H1 (cell line): ENCODE results near the gene USP53. TPM values are rescaled to one million over a fixed set of nuclear protein-coding genes. Genes with fewer than 3 reads are reported as not detected.

ENCODE experiments used
- CTCF ChIA-PET: fragments of 300-600 bp; sonication (Branson Sonifier 250); formaldehyde crosslinking; loops from one replicate; lab custom pipeline; 2021; ENCODE audit not compliant: partially characterized antibody; lab: Charles Lee
- POLR2A ChIA-PET: fragments of 300-600 bp; sonication (Branson Sonifier 250); formaldehyde crosslinking; loops from one replicate; lab custom pipeline; 2021; ENCODE audit warnings: inconsistent platforms; ENCODE audit not compliant: partially characterized antibody; lab: Charles Lee
- DNase-seq, 2 experiments: peaks; one replicate each; pipeline versions ENCODE4 v3.0.0 to v3.0.0-alpha.2; 2010 to 2022; ENCODE audit warnings: low spot score in 2 of 2, low read depth in 1 of 2, mixed read lengths in 1 of 2
- FAIRE-seq: peaks from 2 replicates; lab custom pipeline; 2011; peaks lifted over from hg19 to GRCh38; lab: Jason Lieb, UNC
- H2AFZ ChIP-seq: 2 replicates; pipeline ENCODE4 v1.8.1; 2012; ENCODE audit warnings: low read length, inconsistent platforms
- H2AK5ac ChIP-seq: 2 replicates; pipeline ENCODE4 v1.6.1; 2013; ENCODE audit warnings: low read depth, low read length
- H2BK120ac ChIP-seq: replicated peaks from 2 replicates; pipeline ENCODE3; 2013; ENCODE audit warnings: low read depth, low read length, inconsistent platforms
- H2BK12ac ChIP-seq: 2 replicates; pipeline ENCODE4 v1.6.1; 2013; ENCODE audit warnings: low read depth, low read length
- H2BK15ac ChIP-seq: 2 replicates; pipeline ENCODE4 v1.6.1; 2013; ENCODE audit warnings: low read length
- H2BK20ac ChIP-seq: 2 replicates; pipeline ENCODE4 v1.6.1; 2013; ENCODE audit warnings: low read length
- H2BK5ac ChIP-seq: 2 replicates; pipeline ENCODE4 v1.6.1; 2013; ENCODE audit warnings: low read depth, low read length
- H3K14ac ChIP-seq: 2 replicates; pipeline ENCODE4 v1.6.1; 2013; ENCODE audit warnings: inconsistent platforms; ENCODE audit not compliant: insufficient read length
- H3K18ac ChIP-seq: 2 replicates; pipeline ENCODE4 v1.6.1; 2013; ENCODE audit warnings: low read length; ENCODE audit errors: extremely low read depth
- H3K23ac ChIP-seq: 2 replicates; pipeline ENCODE4 v1.6.1; 2013; ENCODE audit warnings: inconsistent platforms; ENCODE audit not compliant: insufficient read length
- H3K23me2 ChIP-seq: 2 replicates; pipeline ENCODE4 v1.6.1; 2013; ENCODE audit warnings: low read depth, low read length
- H3K27ac ChIP-seq: 2 replicates; pipeline ENCODE4 v1.6.1; 2011; ENCODE audit warnings: low read depth, low read length, inconsistent platforms
- H3K27me3 ChIP-seq, 4 experiments: replicated peaks in 1 of 4; 1 replicate in 1 of 4; 2 replicates in 3 of 4; pipeline versions ENCODE4 v1.6.1 to v1.8.1; 2011 to 2013; ENCODE audit warnings: low read length in 3 of 4, mild to moderate bottlenecking in 3 of 4, inconsistent platforms in 2 of 4, mixed read lengths in 2 of 4, moderate library complexity in 1 of 4; ENCODE audit not compliant: control insufficient read depth in 3 of 4, insufficient read depth in 3 of 4; ENCODE audit errors: extremely low read depth in 1 of 4
- H3K36me3 ChIP-seq, 4 experiments: 2 replicates each; pipeline versions ENCODE4 v1.6.1 to v1.8.1; 2011 to 2013; ENCODE audit warnings: mild to moderate bottlenecking in 4 of 4, low read length in 3 of 4, moderate library complexity in 2 of 4, control low read depth in 1 of 4, inconsistent platforms in 1 of 4; ENCODE audit not compliant: insufficient read depth in 4 of 4, control insufficient read depth in 2 of 4
- H3K4ac ChIP-seq: replicated peaks from 2 replicates; pipeline ENCODE3; 2013; ENCODE audit warnings: low read length, low read depth, mixed read lengths, inconsistent platforms; ENCODE audit not compliant: insufficient read length
- H3K4me1 ChIP-seq, 4 experiments: replicated peaks in 1 of 4; 1 replicate in 1 of 4; 2 replicates in 3 of 4; pipeline versions ENCODE4 v1.6.1 to v1.8.1; 2011 to 2013; ENCODE audit warnings: low read length in 3 of 4, inconsistent platforms in 2 of 4, mixed read lengths in 1 of 4; ENCODE audit not compliant: insufficient read depth in 4 of 4, control insufficient read depth in 3 of 4
- H3K4me2 ChIP-seq, 2 experiments: 2 replicates each; pipeline versions ENCODE4 v1.6.1 to v1.8.1; 2011 to 2013; ENCODE audit warnings: low read depth in 2 of 2, low read length in 2 of 2, control low read depth in 1 of 2, inconsistent platforms in 1 of 2, mild to moderate bottlenecking in 1 of 2; ENCODE audit not compliant: insufficient read depth in 1 of 2
- H3K4me3 ChIP-seq, 4 experiments: fragments of 200-600, 300-600 bp in 1 of 4; sonication (generic), shearing (Covaris generic), sonication (Bioruptor Twin) in 1 of 4; 2 replicates each; pipeline versions ENCODE4 v1.5.1 to v1.8.1; 2011 to 2016; ENCODE audit warnings: low read length in 4 of 4, low read depth in 3 of 4, control low read depth in 2 of 4, inconsistent platforms in 2 of 4, mild to moderate bottlenecking in 2 of 4, mixed read lengths in 1 of 4, moderate library complexity in 1 of 4; ENCODE audit not compliant: insufficient read depth in 2 of 4; ENCODE audit errors: extremely low read depth in 1 of 4
- H3K56ac ChIP-seq: replicated peaks from 2 replicates; pipeline ENCODE3; 2013; ENCODE audit warnings: low read depth, mild to moderate bottlenecking, mixed read lengths, low read length, inconsistent platforms; ENCODE audit not compliant: insufficient read length
- H3K79me1 ChIP-seq: 2 replicates; pipeline ENCODE4 v1.6.1; 2013; ENCODE audit warnings: low read depth, low read length, control low read depth
- H3K79me2 ChIP-seq, 2 experiments: 2 replicates each; pipeline versions ENCODE4 v1.6.1 to v1.8.1; 2012 to 2013; ENCODE audit warnings: low read length in 2 of 2, mild to moderate bottlenecking in 2 of 2, inconsistent platforms in 1 of 2; ENCODE audit not compliant: insufficient read depth in 2 of 2, control insufficient read depth in 1 of 2
- H3K9ac ChIP-seq, 4 experiments: replicated peaks in 1 of 4; 1 replicate in 1 of 4; 2 replicates in 3 of 4; pipeline versions ENCODE4 v1.6.1 to v1.8.1; 2011 to 2013; ENCODE audit warnings: low read depth in 3 of 4, low read length in 3 of 4, control low read depth in 2 of 4, mild to moderate bottlenecking in 2 of 4, moderate library complexity in 2 of 4, inconsistent platforms in 1 of 4; ENCODE audit errors: extremely low read depth in 1 of 4
- H3K9me3 ChIP-seq, 2 experiments: 2 replicates each; pipeline versions ENCODE4 v1.6.1 to v1.8.1; 2012 to 2013; ENCODE audit warnings: mild to moderate bottlenecking in 2 of 2, moderate library complexity in 2 of 2, control low read depth in 1 of 2, inconsistent platforms in 1 of 2, low read depth in 1 of 2, low read length in 1 of 2, mixed read lengths in 1 of 2; ENCODE audit not compliant: insufficient read depth in 2 of 2
- H4K20me1 ChIP-seq, 2 experiments: replicated peaks in 1 of 2; 2 replicates each; pipeline versions ENCODE3 to v1.8.1; 2011 to 2013; ENCODE audit warnings: inconsistent platforms in 2 of 2, low read length in 2 of 2, mild to moderate bottlenecking in 1 of 2; ENCODE audit not compliant: insufficient read depth in 2 of 2, control insufficient read depth in 1 of 2
- H4K5ac ChIP-seq: 2 replicates; pipeline ENCODE4 v1.6.1; 2013; ENCODE audit warnings: low read length, low read depth, mixed read lengths, inconsistent platforms; ENCODE audit not compliant: insufficient read length
- H4K8ac ChIP-seq: 2 replicates; pipeline ENCODE4 v1.8.0; 2013; ENCODE audit warnings: mild to moderate bottlenecking, moderate library complexity, low read length, inconsistent platforms; ENCODE audit not compliant: insufficient read depth; ENCODE audit errors: extremely low read depth
- H4K91ac ChIP-seq: replicated peaks from 2 replicates; pipeline ENCODE3; 2013; ENCODE audit warnings: low read length, mixed read lengths, inconsistent platforms; ENCODE audit not compliant: insufficient read length
- BCL11A ChIP-seq, 2 experiments: IDR thresholded peaks; one replicate each; pipeline ENCODE4 v1.6.1; 2011; ENCODE audit warnings: low read depth in 2 of 2, low read length in 2 of 2, mild to moderate bottlenecking in 2 of 2
- BRCA1 ChIP-seq: IDR thresholded peaks from 2 replicates; pipeline ENCODE4 v1.6.1; 2012; ENCODE audit warnings: low read depth, low read length, improper control_type of control experiment
- CEBPB ChIP-seq: IDR thresholded peaks from 2 replicates; pipeline ENCODE4 v1.6.1; 2012; ENCODE audit warnings: low read depth, low read length
- HDAC2 ChIP-seq, 2 experiments: fragments of 300-600 bp in 1 of 2; sonication (generic) in 1 of 2; IDR thresholded peaks; 2 replicates each; pipeline ENCODE4 v1.6.1; 2011 to 2012; ENCODE audit warnings: low read depth in 2 of 2, low read length in 2 of 2, mild to moderate bottlenecking in 2 of 2, moderate library complexity in 2 of 2, borderline replicate concordance in 1 of 2, inconsistent platforms in 1 of 2
- KDM5A ChIP-seq: fragments of 200-600 bp; IDR thresholded peaks from 2 replicates; pipeline ENCODE4 v1.7.1; 2012; ENCODE audit warnings: mild to moderate bottlenecking, low read length, inconsistent platforms, mixed read lengths
- PHF8 ChIP-seq: fragments of 200-600 bp; sonication (generic); conservative IDR thresholded peaks from 2 replicates; pipeline ENCODE4 v1.7.1; 2012; ENCODE audit warnings: low read depth, mild to moderate bottlenecking, inconsistent platforms, low read length, moderate library complexity
- POLR2A ChIP-seq, 2 experiments: IDR thresholded peaks; 1 replicate in 1 of 2; 2 replicates in 1 of 2; pipeline ENCODE4 v1.6.1; 2011; ENCODE audit warnings: low read depth in 2 of 2, low read length in 2 of 2, mild to moderate bottlenecking in 2 of 2; ENCODE audit errors: control extremely low read depth in 1 of 2
- SIX5 ChIP-seq: IDR thresholded peaks from 2 replicates; pipeline ENCODE4 v1.6.1; 2011; ENCODE audit warnings: mild to moderate bottlenecking, low read depth, low read length
- SP2 ChIP-seq: IDR thresholded peaks from 2 replicates; pipeline ENCODE4 v1.6.1; 2012; ENCODE audit warnings: mild to moderate bottlenecking, low read length, inconsistent platforms
- SP4 ChIP-seq: IDR thresholded peaks from 2 replicates; pipeline ENCODE4 v1.6.1; 2012; ENCODE audit warnings: low read length, inconsistent platforms
- SRF ChIP-seq: IDR thresholded peaks from 2 replicates; pipeline ENCODE4 v1.6.1; 2011; ENCODE audit warnings: mild to moderate bottlenecking, low read depth, low read length, moderate library complexity
- WGBS, 2 experiments: shearing (Covaris generic) in 1 of 2; methylation state at CpG; one replicate each; pipeline versions ENCODE4 v1.1.6 to v1.1.7; 2013 to 2015; ENCODE audit warnings: low lambda C conversion rate in 2 of 2, mixed read lengths in 2 of 2, inconsistent platforms in 1 of 2, low coverage in 1 of 2, missing lambda C conversion rate in 1 of 2; ENCODE audit not compliant: insufficient replicate concordance in 2 of 2, insufficient coverage in 1 of 2, insufficient read length in 1 of 2; ENCODE audit errors: extremely low coverage in 1 of 2, missing lambda C conversion rate in 1 of 2; 5-methylcytosine and 5-hydroxymethylcytosine counted together
- polyA plus RNA-seq, 7 experiments: library from polyadenylated mRNA; depleted of rRNA in 3 of 7; stranded (reverse) in 5 of 7; unstranded in 2 of 7; fragments of >200 nt in 5 of 7; fragments of 200-250 nt in 2 of 7; gene quantifications; 1 replicate in 5 of 7; 2 replicates in 1 of 7; 4 replicates in 1 of 7; pipeline versions ENCODE4 v1.2.1 to v1.2.3, GENCODE V29; 2011 to 2013; ENCODE audit warnings: missing spikeins in 2 of 7, mixed read lengths in 2 of 7
- total RNA-seq: library from RNA; stranded (reverse); fragmentation: NEBNext Ultra II Directional; extraction: Animal tissue kit (Norgen Biotek cat#: 25700); gene quantifications from 2 replicates; pipeline ENCODE4 v1.2.1, GENCODE V29; 2021
- TF ChIP-seq, protein P1 (sequence below): IDR thresholded peaks from 2 replicates; pipeline ENCODE4 v1.6.1; 2011; ENCODE audit warnings: low read depth, mild to moderate bottlenecking, low read length; ENCODE audit not compliant: insufficient read depth

The USP53 gene
- total and polyA plus RNA-seq, 2 of the 8 experiments (the other 6 are each of a cell fraction or from before 2014, with no cell fraction given) = 2.9 to 14.9 TPM

DNA sequence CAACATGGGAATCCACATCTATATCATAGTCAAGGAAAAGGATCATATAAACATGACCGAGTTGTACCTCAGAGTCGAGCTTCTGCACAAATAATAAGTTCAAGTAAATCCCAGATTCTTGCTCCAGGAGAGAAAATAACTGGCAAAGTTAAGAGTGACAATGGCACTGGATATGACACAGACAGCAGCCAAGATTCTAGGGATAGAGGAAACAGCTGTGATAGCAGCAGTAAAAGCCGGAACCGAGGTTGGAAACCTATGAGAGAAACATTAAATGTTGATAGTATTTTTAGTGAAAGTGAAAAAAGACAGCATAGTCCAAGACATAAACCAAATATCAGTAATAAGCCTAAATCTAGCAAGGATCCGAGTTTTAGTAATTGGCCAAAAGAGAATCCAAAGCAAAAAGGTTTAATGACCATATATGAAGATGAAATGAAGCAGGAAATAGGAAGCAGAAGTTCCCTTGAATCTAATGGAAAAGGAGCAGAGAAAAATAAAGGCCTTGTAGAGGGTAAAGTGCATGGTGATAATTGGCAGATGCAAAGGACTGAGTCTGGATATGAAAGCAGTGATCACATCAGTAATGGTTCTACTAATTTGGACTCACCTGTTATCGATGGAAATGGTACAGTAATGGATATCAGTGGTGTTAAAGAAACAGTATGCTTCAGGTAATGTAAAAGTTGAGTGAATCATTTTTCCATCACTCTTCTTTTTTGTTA, 59.0 kb downstream of the USP53 start:
- Histone ChIP-seq H4K91ac (no peak overlapping the region), H3K9ac (no peak overlapping the region)
- POLR2A ChIA-PET = interaction anchor here (0.6 kb wide), 1 partner anchor 30 kb away, joined by 3 read pairs; no protein-coding TSS in a partner anchor
- TF ChIP-seq, protein P1, sequence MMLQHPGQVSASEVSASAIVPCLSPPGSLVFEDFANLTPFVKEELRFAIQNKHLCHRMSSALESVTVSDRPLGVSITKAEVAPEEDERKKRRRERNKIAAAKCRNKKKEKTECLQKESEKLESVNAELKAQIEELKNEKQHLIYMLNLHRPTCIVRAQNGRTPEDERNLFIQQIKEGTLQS = no peak
- no peak for TF ChIP-seq HDAC2 (IDR thresholded peaks at IDR 0.05; ENCODE audit: borderline replicate concordance in 1 of 2, low read depth in 2 of 2, low read length in 2 of 2)
- no peak for TF ChIP-seq SP4
- TF ChIP-seq POLR2A (IDR thresholded peaks at IDR 0.05; ENCODE audit: control extremely low read depth in 1 of 2, low read depth in 2 of 2, low read length in 2 of 2) = no peak
- TF ChIP-seq KDM5A = no peak
- no peak for TF ChIP-seq PHF8
- TF ChIP-seq SIX5 = no peak
- TF ChIP-seq BCL11A (IDR thresholded peaks at IDR 0.05; ENCODE audit: low read depth in 2 of 2, low read length in 2 of 2) = no peak
- TF ChIP-seq CEBPB = no peak
- no peak for TF ChIP-seq SRF
- TF ChIP-seq BRCA1 = no peak
- TF ChIP-seq SP2 = no peak

More for the DNA sequence above, 59.0 kb downstream of the USP53 start:
- Histone ChIP-seq H2BK15ac (no peak overlapping the region), H4K5ac (no peak overlapping the region), H2BK12ac (no peak overlapping the region), H3K27me3 (no peaks in the 10 kb centered on the region), H3K79me1 (no peaks in the 10 kb centered on the region), H2AFZ (no peak overlapping the region), H3K14ac (no peak overlapping the region), H3K23me2 (no peaks in the 10 kb centered on the region), H3K4me3 (no peak overlapping the region), H3K36me3 (peaks cover 0 to 11% (median 4%) of the 10 kb centered on the region in 4 experiments; a peak in 3 of 8 replicates), H3K18ac (no peak overlapping the region), H4K20me1 (no peaks in the 10 kb centered on the region), H3K9me3 (no peaks in the 10 kb centered on the region), H3K56ac (no peak overlapping the region), H3K79me2 (no peaks in the 10 kb centered on the region), H3K4me2 (no peak overlapping the region), H4K8ac (no peak overlapping the region), H3K23ac (no peak overlapping the region), H3K4ac (no peak overlapping the region), H3K4me1 (no peaks in the 10 kb centered on the region), H2AK5ac (no peak overlapping the region), H2BK20ac (no peak overlapping the region), H3K27ac (no peak overlapping the region), H2BK120ac (no peak overlapping the region), H2BK5ac (no peak overlapping the region)
- no peak for DNase-seq
- no peak for FAIRE-seq
- 90% methylated on average over 6 of the region's 6 CpGs; no CpG with 5 or more reads in 1 of the 2 experiments for WGBS, 2 experiments
- CTCF ChIA-PET = no interaction called here
